DOHH2 (cell line): Measurements from ENCODE around the gene FAM98A.

Source experiments
- EZH2phosphoT487 ChIP-seq: fragments of 200-600 bp; sonication (generic); IDR thresholded peaks from 2 replicates; pipeline ENCODE4 v1.6.1; 2017; ENCODE audit warnings: borderline replicate concordance, mild to moderate bottlenecking, antibody characterized with exemption, low read length, moderate library complexity, mixed read lengths
- TF ChIP-seq, protein P1 (sequence below): fragments of 200-600 bp; sonication (generic); IDR thresholded peaks from one replicate; pipeline ENCODE4 v1.5.1; 2014; ENCODE audit warnings: antibody characterized with exemption, mild to moderate bottlenecking, low read depth, low read length; ENCODE audit not compliant: poor library complexity, severe bottlenecking

DNA sequence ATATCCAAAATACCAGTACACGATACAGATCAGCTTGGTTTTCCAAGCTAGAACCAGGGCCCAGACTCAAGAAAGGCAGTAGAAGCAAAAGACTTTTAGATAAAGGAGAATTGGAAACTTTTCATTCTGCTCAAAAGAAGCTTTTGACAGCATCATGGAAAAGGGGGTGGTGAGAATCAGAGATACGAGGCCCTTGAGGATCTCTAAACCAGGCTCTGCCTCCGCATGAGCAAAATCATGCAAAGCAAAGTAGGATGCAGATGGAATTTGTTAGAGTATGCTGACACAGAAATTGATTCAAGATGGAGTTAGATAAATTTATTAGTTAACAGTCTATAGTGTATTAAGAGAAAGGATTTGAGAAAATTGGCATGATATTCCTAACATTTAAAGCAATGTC lies 39.8 kb downstream of the FAM98A start:
- TF ChIP-seq, protein P1, sequence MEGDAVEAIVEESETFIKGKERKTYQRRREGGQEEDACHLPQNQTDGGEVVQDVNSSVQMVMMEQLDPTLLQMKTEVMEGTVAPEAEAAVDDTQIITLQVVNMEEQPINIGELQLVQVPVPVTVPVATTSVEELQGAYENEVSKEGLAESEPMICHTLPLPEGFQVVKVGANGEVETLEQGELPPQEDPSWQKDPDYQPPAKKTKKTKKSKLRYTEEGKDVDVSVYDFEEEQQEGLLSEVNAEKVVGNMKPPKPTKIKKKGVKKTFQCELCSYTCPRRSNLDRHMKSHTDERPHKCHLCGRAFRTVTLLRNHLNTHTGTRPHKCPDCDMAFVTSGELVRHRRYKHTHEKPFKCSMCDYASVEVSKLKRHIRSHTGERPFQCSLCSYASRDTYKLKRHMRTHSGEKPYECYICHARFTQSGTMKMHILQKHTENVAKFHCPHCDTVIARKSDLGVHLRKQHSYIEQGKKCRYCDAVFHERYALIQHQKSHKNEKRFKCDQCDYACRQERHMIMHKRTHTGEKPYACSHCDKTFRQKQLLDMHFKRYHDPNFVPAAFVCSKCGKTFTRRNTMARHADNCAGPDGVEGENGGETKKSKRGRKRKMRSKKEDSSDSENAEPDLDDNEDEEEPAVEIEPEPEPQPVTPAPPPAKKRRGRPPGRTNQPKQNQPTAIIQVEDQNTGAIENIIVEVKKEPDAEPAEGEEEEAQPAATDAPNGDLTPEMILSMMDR, result no peak
- TF ChIP-seq EZH2phosphoT487, result no peak
